Suprapubic skin (tissue), 3 donors: ENCODE data around the gene RGP1.

Experiments
- CTCF ChIP-seq, 2 donors: fragments of 200-600 bp in 1 of 2; fragments of 450-650 bp in 1 of 2; sonication (generic) in 1 of 2; IDR thresholded peaks; one replicate each; pipeline ENCODE4 v1.5.1; 2016 to 2019; ENCODE audit warnings: antibody characterized with exemption in 2 of 2, mild to moderate bottlenecking in 1 of 2, moderate library complexity in 1 of 2
- POLR2A ChIP-seq, 2 donors: fragments of 450-650 bp; IDR thresholded peaks; one replicate each; pipeline ENCODE4 v1.6.1; 2017; ENCODE audit warnings: antibody characterized with exemption in 2 of 2, mild to moderate bottlenecking in 2 of 2, moderate library complexity in 2 of 2

DNA sequence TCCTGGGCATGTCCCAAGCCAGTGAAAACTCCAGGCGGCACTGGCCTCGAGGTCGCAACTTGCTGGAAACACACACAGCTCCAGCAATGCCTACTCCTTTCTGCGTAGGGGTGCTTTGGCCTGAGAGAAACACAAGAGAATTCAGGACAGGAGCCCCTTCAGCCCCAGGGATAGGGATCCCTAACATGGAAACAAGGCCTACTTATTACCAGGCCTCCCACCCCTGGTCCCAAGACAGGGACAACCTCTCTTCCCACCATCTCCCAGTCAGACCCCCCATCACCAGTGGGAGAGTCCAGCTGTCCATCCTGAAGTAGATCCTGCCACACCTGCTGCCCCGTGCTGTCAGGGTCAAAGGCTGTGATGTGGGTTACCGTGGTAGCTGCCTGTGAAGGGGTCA is 8.8 kb upstream of the RGP1 start:
- no peak for TF ChIP-seq CTCF (IDR thresholded peaks at IDR 0.05)
- no peak for TF ChIP-seq POLR2A (IDR thresholded peaks at IDR 0.05)
